T-helper 1 cell treated with Interleukin-12 subunit alpha and Interleukin-12 subunit beta and Interleukin-4 antibody, amounts not matched to agents 30 ng/mL and 1 ng/mL, for 36 hours (primary cell): ENCODE measurements around the gene ADAMTS15. TPM values are rescaled to one million over a fixed set of nuclear protein-coding genes. Genes with fewer than 3 reads are reported as not detected.

Experiments used
- intact Hi-C: fragments of 100-400 bp; cut with micrococcal nuclease; formaldehyde crosslinking; loops from one replicate; pipeline ENCODE4 v1.15.1; 2024
- total RNA-seq: library from RNA; stranded (reverse); gene quantifications from 2 replicates; pipeline ENCODE4 v1.2.3, GENCODE V29; 2022

Gene ADAMTS15
- total RNA-seq, 1 donor from 2014 or later, result not detected

DNA sequence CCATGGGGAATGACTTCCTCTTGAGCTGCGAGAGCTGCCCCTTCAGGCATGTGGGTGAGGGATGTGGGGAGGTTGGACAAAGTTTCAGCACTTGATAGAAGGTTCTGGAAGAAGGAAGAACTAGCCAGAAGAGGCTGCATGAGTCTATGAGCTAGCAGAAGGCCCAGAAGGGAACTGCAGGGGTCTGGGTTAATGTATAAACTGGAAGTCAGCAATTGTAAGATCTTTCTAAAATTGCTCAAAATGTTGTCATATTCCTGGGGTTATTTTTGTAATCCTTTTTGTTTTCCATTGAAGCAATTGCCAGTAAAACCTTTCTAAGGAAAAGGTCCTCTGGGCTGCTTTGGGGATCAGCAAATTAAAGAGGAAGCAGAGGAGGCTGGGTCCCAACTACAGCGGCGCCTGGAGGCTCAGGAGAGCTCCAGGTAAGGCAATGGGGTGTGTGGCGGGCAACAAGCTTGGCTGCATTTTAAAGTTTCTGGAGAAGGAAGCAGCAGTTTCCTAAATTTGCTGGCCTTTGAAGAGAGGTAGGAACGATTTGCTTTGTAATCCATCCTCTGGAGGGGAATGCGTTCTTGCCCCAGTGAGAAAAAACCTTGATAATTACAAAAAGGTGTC is 29.2 kb downstream of the ADAMTS15 start:
- intact Hi-C loops, result no loop called here

- intact Hi-C loops, result no loop called here
Measured at GRCh38 chr11:130478204-130478701, 29.8 kb downstream of the ADAMTS15 start.

DNA sequence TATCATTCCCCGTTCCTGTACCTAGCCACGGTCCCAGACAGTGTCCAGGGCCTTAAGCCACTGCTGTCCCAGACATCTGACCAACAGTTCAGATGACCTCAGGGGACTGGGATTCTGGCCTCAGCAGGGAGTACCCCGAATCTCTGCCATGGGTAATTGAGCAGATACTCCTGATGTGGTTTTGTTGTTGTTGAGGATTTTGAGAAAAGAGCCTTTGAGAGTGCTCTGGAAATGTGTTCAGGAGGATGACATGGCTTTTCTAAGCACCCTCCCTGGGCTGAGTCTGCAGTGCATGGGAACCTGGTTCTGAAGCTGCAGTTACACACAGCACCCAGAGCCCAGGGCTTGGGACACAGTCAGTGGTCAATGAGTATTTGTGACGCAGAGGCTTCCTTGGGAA is 30.4 kb downstream of the ADAMTS15 start:
- intact Hi-C loops, result no loop called here

DNA sequence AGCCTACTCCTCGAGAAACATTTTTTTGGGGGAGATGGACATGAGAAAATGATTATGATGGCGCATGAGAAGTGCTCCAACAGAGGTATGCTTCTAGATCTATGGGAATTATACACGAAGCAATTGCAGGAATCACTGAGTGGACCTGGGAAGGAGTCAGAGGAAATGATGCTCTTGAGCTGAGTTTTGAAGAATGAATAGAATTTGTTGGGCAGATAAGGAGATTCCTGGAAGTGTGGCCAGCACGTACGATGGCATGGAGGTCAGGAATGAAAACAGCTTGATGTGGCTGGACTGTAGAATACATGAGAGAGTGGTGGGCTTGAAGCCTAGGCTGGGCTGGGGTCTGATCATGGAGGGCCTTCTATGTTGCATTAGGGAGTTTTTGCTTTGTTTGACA is 31.7 kb downstream of the ADAMTS15 start:
- intact Hi-C loops, result no loop called here

DNA sequence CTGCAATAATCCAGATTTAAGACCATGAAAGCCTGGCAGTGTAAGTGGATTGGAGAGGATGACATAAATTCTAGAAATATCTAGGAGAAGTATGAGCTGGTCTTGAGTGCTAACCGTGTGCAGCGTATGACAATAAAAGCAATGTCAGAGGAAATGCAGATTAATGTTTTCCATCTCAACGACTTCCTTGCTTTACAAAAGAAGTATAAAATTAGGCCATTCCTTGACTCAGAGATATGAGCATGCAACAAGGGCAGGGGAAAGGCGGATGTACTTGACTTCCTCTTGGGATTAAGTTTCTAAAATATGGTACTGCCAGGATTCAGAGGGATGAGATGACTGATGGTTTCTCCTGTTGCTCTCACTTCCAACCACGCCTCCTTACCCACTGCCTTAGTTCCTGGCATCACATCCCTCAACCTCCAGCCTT is 32.3 kb downstream of the ADAMTS15 start:
- intact Hi-C loops, result no loop called here

GRCh38 chr11:130483124-130483523 is 34.7 kb downstream of the ADAMTS15 start:
- intact Hi-C loops, result no loop called here

DNA sequence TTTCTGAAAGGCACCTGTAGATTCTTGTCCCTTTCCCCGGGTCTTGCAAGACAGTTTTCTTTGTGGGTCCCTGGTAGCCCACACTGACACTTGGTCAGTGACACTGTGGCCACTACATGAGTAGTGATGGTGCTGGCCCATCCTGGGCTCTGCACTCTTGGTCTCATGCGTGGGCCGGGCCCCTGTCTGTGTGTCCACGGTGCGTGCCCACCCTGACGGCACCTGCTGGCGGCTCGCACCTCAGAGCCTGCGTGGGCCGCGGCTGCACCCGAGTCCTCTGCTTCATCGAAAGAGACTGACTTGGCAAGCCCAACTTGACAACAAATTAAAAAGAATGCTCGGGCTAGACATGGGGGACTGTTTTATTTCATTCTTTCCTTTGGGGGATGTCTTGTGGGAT is 37.5 kb downstream of the ADAMTS15 start:
- intact Hi-C loops, result loop anchor here (1.0 kb wide), 1 partner anchor 17 kb away; no protein-coding TSS in a partner anchor

- intact Hi-C loops, result loop anchor here (1.0 kb wide), 1 partner anchor 17 kb away; no protein-coding TSS in a partner anchor
Measured at GRCh38 chr11:130486391-130486836, 38.0 kb downstream of the ADAMTS15 start.

DNA sequence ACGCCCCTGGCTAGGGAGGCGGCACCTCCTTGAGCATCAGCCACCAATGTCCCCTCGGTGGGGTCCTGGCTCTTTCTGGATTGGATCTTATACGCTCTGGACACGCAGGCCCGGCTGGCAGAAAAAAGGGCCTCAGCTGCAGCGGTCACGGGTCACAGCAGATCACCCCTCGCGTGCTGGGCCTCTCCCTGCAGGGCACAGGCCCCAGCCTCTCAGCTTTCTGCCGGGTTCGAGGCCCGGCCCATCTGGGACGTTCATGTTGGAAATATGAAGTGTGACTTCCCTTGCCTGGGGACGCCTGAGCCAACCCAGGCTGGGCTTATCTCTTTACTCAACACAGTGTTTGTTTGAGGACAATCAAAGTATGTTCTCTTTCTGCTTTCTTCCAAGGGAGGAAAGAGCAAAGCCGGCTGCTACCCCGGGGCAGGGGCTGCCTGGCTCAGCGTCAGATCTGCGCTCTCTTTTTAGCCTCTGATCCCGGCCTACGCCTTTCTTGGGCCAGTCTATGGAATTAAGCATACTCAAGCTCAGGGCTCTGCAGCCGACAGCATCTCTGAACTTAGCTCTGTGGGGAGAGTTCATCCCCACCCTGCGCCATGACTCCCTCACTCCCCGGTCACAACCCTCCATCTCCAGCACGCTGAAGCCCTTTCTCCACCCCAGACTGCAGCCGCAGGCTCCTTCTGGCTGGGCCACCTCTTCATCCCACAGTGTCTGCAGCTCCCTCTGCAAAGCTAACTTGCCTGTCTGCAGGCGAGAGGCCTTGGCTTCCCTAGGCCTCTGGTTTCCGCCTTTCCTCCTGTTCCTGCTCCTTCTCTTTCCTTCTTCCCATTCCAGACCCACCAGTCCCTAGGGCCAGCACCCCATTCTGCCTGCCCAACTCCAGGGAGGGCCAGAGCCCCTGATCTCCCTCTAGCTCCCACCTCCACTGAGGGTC is 38.8 kb downstream of the ADAMTS15 start:
- intact Hi-C loops, result loop anchor here (1.0 kb wide), 1 partner anchor 16 kb away; no protein-coding TSS in a partner anchor

GRCh38 chr11:130487924-130488815 is 39.7 kb downstream of the ADAMTS15 start:
- intact Hi-C loops, result no loop called here

DNA sequence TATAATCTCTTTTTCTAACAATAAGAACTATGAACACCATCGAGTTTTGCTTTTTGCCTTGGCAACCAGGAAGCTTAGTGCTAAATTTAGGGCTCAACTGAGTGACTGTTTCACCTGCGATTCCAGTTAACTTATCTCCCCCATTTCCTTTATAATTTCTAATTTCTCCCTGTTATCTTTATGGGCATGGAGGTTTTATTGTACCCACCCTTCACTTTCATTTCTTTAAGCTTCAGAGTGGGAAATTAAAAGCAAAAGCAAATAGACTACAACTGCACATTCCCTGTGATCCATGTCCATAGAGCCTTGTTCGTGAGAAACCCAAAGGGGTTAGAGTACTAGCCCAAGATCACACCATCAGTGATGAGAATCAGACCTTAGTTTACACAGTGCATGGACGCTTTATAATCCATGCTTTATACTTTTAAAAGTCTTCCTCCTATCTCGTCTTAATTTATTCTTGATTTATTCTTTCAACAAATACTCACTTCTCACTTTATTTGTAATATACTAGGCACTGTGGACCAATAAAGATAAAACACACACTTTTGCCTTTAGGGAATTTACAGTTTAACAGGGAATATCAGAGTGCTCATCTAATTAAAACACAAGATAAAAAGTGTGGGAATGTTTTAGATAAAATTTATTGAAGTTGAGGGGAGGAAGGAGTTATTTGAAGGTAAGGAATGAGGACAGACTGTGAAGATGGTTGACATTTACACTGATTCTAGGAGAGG is 40.6 kb downstream of the ADAMTS15 start:
- intact Hi-C loops, result no loop called here

GRCh38 chr11:130489716-130490115 is 41.3 kb downstream of the ADAMTS15 start:
- intact Hi-C loops, result no loop called here

- intact Hi-C loops, result no loop called here
Measured at GRCh38 chr11:130490682-130491449, 42.4 kb downstream of the ADAMTS15 start.

DNA sequence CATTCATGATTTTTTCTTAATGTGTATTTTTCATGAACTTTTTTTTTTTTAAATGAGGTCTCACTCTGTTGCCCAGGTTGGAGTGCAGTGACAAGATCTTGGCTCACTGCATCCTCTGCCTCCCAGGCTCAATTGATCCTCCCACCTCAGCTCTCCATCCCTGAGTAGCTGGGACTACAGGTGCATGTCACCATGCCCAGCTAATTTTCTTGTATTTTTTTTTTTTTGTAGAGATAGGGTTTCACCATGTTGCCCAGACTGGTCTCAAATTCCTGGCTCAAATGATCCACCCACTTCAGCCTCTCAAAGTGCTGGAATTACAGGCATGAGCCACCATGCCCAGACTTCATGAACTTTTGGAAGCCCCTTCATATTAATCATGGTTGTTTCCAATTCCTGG is 49.7 kb downstream of the ADAMTS15 start:
- intact Hi-C loops, result no loop called here

GRCh38 chr11:130499828-130500227 is 51.4 kb downstream of the ADAMTS15 start:
- intact Hi-C loops, result no loop called here

DNA sequence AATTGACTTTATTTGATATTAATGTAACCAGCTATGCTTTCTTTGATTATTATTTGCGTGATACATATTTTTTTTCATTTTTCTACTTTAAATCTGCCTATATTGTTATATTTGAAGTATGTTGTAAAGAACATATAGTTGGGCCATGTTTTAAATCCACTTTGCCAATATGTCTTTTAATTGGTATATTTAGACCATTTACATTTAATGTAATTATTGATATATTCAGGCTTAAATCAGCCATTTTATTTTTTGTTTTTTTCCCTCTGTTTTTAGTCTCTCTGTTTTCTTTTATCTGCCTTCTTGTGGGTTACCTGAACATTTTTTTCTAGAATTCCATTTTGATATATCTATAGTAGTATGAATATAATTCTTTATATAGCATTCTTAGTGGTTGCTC is 55.9 kb downstream of the ADAMTS15 start:
- intact Hi-C loops, result no loop called here

GRCh38 chr11:130508913-130509312 is 60.5 kb downstream of the ADAMTS15 start:
- intact Hi-C loops, result no loop called here

- intact Hi-C loops, result no loop called here
Measured at GRCh38 chr11:130509942-130510341, 61.5 kb downstream of the ADAMTS15 start.

DNA sequence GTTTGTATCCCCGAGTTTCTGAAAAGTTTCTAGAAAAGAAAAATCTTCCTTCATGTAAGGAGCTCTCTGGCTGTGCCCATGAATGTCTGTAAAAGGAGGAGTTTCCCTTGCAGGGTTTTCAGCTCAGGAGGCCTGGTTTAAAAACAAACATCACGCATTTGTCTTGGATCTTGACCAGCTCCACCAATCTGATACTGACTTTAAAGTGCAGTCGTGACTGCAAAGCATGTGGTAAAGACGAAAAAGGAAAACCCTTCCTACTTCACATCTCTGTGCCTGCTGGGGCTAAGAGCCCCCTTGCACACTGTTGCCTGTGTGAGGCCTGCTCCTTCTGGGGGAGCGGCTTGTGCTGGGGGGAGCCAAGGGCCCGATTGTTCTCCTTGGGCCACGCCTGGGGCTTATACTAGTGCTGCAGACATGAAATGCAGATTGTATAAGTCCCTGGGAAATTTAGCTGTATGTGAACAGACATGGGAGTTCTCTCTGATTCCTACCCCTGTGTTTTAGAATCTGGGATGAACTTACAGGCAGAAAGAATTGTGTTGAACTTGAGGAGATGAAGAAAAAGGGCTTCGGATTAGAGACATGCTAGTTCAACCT is 62.1 kb downstream of the ADAMTS15 start:
- intact Hi-C loops, result no loop called here
